Astrocyte (in vitro differentiated cells and primary cell): ENCODE data around the gene PNISR. TPM values are rescaled to one million over a fixed set of nuclear protein-coding genes. Genes with fewer than 3 reads are reported as not detected.
"Not testable (repeated sequence)": the region's sequence is repeated elsewhere in the genome, so short reads cannot be mapped to it uniquely, and the experiment has no call there.

Experiments used
- DNase-seq: peaks from one replicate; pipeline ENCODE4 v3.0.0-alpha.2; 2010; ENCODE audit warnings: low read depth
- FAIRE-seq: peaks from 2 replicates; lab custom pipeline; 2011; peaks lifted over from hg19 to GRCh38; lab: Jason Lieb, UNC
- H2AFZ ChIP-seq: 2 replicates; pipeline ENCODE4 v1.6.0; 2012; ENCODE audit warnings: low read depth, low read length, inconsistent platforms
- H3K27ac ChIP-seq: 2 replicates; pipeline ENCODE4 v1.5.1; 2011; ENCODE audit warnings: low read depth, low read length, inconsistent platforms
- H3K27me3 ChIP-seq: 2 replicates; pipeline ENCODE4 v1.6.0; 2011; ENCODE audit warnings: low read length, inconsistent platforms; ENCODE audit not compliant: insufficient read depth
- H3K36me3 ChIP-seq: 2 replicates; pipeline ENCODE4 v1.5.1; 2011; ENCODE audit warnings: low read length, inconsistent platforms; ENCODE audit not compliant: insufficient read depth
- H3K4me1 ChIP-seq: 2 replicates; pipeline ENCODE4 v1.5.1; 2011; ENCODE audit warnings: low read length, inconsistent platforms; ENCODE audit not compliant: insufficient read depth
- H3K4me2 ChIP-seq: 2 replicates; pipeline ENCODE4 v1.6.0; 2012; ENCODE audit warnings: low read length, inconsistent platforms
- H3K4me3 ChIP-seq: 2 replicates; pipeline ENCODE4 v1.5.1; 2011; ENCODE audit warnings: low read depth, mild to moderate bottlenecking, low read length, inconsistent platforms; ENCODE audit not compliant: insufficient read depth
- H3K79me2 ChIP-seq: 2 replicates; pipeline ENCODE4 v1.6.0; 2012; ENCODE audit warnings: mild to moderate bottlenecking, low read length, inconsistent platforms; ENCODE audit not compliant: insufficient read depth
- H3K9ac ChIP-seq: 2 replicates; pipeline ENCODE4 v1.6.0; 2012; ENCODE audit warnings: mild to moderate bottlenecking, low read length, inconsistent platforms
- H3K9me3 ChIP-seq: 2 replicates; pipeline ENCODE4 v1.5.1; 2012; ENCODE audit warnings: low read depth, mild to moderate bottlenecking, low read length, inconsistent platforms; ENCODE audit not compliant: insufficient read depth
- H4K20me1 ChIP-seq: 2 replicates; pipeline ENCODE4 v1.6.0; 2012; ENCODE audit warnings: low read length, inconsistent platforms; ENCODE audit not compliant: insufficient read depth
- H3K27ac Mint-ChIP-seq: one replicate; pipeline ENCODE4 v1.8.0; 2021; ENCODE audit warnings: mild to moderate bottlenecking, mixed read lengths; ENCODE audit not compliant: unreplicated experiment
- H3K27me3 Mint-ChIP-seq: one replicate; pipeline ENCODE4 v1.8.0; 2021; ENCODE audit warnings: low read depth, mixed read lengths; ENCODE audit not compliant: unreplicated experiment
- H3K36me3 Mint-ChIP-seq: one replicate; pipeline ENCODE4 v1.8.0; 2021; ENCODE audit warnings: low read depth, mixed read lengths; ENCODE audit not compliant: unreplicated experiment
- H3K4me1 Mint-ChIP-seq: one replicate; pipeline ENCODE4 v1.8.0; 2021; ENCODE audit warnings: low read depth, mixed read lengths; ENCODE audit not compliant: unreplicated experiment
- H3K4me3 Mint-ChIP-seq: one replicate; pipeline ENCODE4 v1.8.0; 2021; ENCODE audit warnings: mild to moderate bottlenecking, moderate library complexity, mixed read lengths; ENCODE audit not compliant: unreplicated experiment
- H3K9me3 Mint-ChIP-seq: one replicate; pipeline ENCODE4 v1.8.0; 2021; ENCODE audit warnings: mild to moderate bottlenecking, mixed read lengths; ENCODE audit not compliant: unreplicated experiment
- EZH2 ChIP-seq: IDR thresholded peaks from 2 replicates; pipeline ENCODE4 v1.6.1; 2012; ENCODE audit warnings: mild to moderate bottlenecking, low read length, inconsistent platforms; ENCODE audit not compliant: insufficient read depth
- total RNA-seq: library from RNA; stranded (reverse); gene quantifications from 2 replicates; pipeline ENCODE4 v1.2.1, GENCODE V29; 2021
- TF ChIP-seq, protein P1 (sequence below): IDR thresholded peaks from 2 replicates; pipeline ENCODE4 v1.5.1; 2011; ENCODE audit warnings: low read depth, mild to moderate bottlenecking, inconsistent platforms, low read length, moderate library complexity; ENCODE audit not compliant: insufficient read depth

The PNISR gene
- total RNA-seq, 1 donor from 2014 or later: 62.2 TPM

GRCh38 chr6:99467509-99468106 is 42.5 kb upstream of the PNISR start:
- H3K4me1 Mint-ChIP-seq: peaks cover 4% of the 10 kb centered on the region
- no peaks in the 10 kb centered on the region for H3K4me1 ChIP-seq
- H3K4me3 ChIP-seq: no peak overlapping the region
- no peaks in the 10 kb centered on the region for H3K27me3 Mint-ChIP-seq
- no peak overlapping the region for H3K27ac Mint-ChIP-seq
- no peaks in the 10 kb centered on the region for H3K27me3 ChIP-seq
- H3K36me3 ChIP-seq: peaks cover 2% of the 10 kb centered on the region
- DNase-seq: peak; percentile 10
- H3K4me3 Mint-ChIP-seq: no peak overlapping the region
- TF ChIP-seq EZH2: no peak
- TF ChIP-seq, protein P1, sequence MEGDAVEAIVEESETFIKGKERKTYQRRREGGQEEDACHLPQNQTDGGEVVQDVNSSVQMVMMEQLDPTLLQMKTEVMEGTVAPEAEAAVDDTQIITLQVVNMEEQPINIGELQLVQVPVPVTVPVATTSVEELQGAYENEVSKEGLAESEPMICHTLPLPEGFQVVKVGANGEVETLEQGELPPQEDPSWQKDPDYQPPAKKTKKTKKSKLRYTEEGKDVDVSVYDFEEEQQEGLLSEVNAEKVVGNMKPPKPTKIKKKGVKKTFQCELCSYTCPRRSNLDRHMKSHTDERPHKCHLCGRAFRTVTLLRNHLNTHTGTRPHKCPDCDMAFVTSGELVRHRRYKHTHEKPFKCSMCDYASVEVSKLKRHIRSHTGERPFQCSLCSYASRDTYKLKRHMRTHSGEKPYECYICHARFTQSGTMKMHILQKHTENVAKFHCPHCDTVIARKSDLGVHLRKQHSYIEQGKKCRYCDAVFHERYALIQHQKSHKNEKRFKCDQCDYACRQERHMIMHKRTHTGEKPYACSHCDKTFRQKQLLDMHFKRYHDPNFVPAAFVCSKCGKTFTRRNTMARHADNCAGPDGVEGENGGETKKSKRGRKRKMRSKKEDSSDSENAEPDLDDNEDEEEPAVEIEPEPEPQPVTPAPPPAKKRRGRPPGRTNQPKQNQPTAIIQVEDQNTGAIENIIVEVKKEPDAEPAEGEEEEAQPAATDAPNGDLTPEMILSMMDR: peak; percentile 59
- H4K20me1 ChIP-seq: no peaks in the 10 kb centered on the region
- H3K36me3 Mint-ChIP-seq: no peaks in the 10 kb centered on the region
- H3K9me3 Mint-ChIP-seq: no peaks in the 10 kb centered on the region
- H3K4me2 ChIP-seq: no peak overlapping the region
- no peak for FAIRE-seq
- H3K9ac ChIP-seq: no peak overlapping the region
- H2AFZ ChIP-seq: no peak overlapping the region
- no peaks in the 10 kb centered on the region for H3K79me2 ChIP-seq
- H3K9me3 ChIP-seq: no peaks in the 10 kb centered on the region
- H3K27ac ChIP-seq: no peak overlapping the region

DNA sequence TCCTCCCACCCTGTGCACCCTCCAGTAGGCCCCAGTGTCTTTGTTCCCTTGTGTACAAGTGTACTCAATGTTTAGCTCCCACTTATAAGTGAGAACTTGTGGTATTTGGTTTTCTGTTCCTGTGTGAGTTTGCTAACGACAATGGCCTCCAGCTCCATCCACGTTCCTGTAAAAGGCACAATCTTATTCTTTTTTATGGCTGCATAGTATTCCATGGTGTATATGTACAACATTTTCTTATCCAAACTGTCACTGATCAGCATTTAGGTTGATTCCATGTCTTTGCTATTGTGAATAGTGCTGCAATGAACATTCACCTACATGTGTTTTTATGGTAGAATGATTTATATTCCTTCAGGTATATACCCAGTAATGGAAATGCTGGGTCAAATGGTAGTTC is 34.0 kb upstream of the PNISR start:
- H3K4me2 ChIP-seq, H3K27ac ChIP-seq, H3K4me1 Mint-ChIP-seq, H3K9me3 Mint-ChIP-seq, FAIRE-seq, H3K36me3 ChIP-seq, H4K20me1 ChIP-seq, H3K27me3 ChIP-seq, H3K27me3 Mint-ChIP-seq, H3K9ac ChIP-seq, DNase-seq, H3K27ac Mint-ChIP-seq, H2AFZ ChIP-seq, H3K4me3 ChIP-seq, H3K9me3 ChIP-seq, H3K79me2 ChIP-seq, H3K4me1 ChIP-seq, H3K4me3 Mint-ChIP-seq: not testable (repeated sequence)
- H3K36me3 Mint-ChIP-seq: peaks cover 20% of the 10 kb centered on the region

- Mint-ChIP-seq H3K4me1 (no peaks in the 10 kb centered on the region), H3K9me3 (peaks cover under 1% of the 10 kb centered on the region), H3K27me3 (no peaks in the 10 kb centered on the region), H3K4me3 (no peak overlapping the region), H3K27ac (no peak overlapping the region), H3K36me3 (peaks cover 23% of the 10 kb centered on the region)
- Histone ChIP-seq H3K4me3 (no peak overlapping the region), H3K4me2 (no peak overlapping the region), H3K9me3 (no peaks in the 10 kb centered on the region), H2AFZ (no peak overlapping the region), H3K27me3 (no peaks in the 10 kb centered on the region), H3K4me1 (no peaks in the 10 kb centered on the region), H3K27ac (no peak overlapping the region), H4K20me1 (no peaks in the 10 kb centered on the region), H3K9ac (no peak overlapping the region), H3K36me3 (no peaks in the 10 kb centered on the region), H3K79me2 (no peaks in the 10 kb centered on the region)
- peak; percentile 65 for FAIRE-seq
- DNase-seq: peak; percentile 7
- TF ChIP-seq, protein P1: peak; percentile 25
- TF ChIP-seq EZH2: no peak
Observed at GRCh38 chr6:99458319-99458718, 33.2 kb upstream of the PNISR start.
